ENCODE results near the gene LYAR.

LYAR gene

DNA sequence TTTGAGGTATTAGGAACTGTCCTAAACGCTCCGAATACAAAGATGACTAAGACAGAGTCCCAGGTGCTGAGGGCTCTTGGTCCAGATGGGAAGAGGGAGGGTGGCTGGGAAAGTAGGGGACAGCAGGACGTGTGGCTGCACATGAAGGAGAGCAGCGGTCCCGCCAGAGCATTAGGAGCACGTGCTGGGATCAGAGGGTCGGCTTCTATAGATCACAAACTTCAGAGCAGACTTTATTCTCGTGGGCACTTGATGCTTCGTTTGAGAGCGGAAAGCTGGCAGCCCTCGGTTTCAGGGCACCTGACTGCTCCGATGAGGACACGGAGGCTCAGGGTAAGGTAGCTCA lies 26.2 kb upstream of the LYAR start:
- DNase-seq (ENCODE audit: low read depth), result no peak

GRCh38 chr4:4315461-4316149 lies 25.7 kb upstream of the LYAR start:
- no peak for DNase-seq (ENCODE audit: low read depth)

GRCh38 chr4:4311193-4311592 lies 21.2 kb upstream of the LYAR start:
- no peak for DNase-seq (ENCODE audit: low read depth)

DNA sequence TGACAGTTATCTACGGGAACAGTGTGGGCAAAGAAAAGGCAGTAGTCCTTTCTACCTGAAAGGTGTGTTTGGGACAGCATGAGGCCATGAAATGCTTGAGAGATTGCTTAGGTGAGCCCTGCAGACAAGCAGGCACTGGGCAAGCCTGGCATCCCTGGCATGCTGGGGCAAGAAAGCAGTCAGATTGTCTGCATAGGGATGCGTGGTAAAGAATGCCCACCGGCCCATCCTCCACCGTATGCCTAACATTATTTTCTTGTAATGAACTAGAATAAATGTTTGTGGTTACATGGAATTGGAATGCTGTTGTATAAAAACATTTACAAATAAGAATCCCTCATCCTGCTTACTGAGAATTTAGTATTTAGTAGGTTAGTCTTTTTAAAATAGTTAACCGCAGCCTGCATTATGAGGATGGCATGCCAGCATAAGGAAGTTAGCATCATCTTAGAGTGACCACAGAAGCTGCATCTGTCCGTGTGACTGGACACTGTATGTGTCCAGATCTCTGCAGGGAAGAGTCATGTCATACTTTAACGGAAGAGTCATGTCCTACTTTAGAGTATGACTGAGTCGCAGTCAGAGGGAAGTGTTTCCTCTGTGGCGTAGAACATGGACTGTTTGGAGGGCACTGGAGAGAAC lies 19.0 kb upstream of the LYAR start:
- peak; percentile 95 for DNase-seq (ENCODE audit: low read depth)

DNA sequence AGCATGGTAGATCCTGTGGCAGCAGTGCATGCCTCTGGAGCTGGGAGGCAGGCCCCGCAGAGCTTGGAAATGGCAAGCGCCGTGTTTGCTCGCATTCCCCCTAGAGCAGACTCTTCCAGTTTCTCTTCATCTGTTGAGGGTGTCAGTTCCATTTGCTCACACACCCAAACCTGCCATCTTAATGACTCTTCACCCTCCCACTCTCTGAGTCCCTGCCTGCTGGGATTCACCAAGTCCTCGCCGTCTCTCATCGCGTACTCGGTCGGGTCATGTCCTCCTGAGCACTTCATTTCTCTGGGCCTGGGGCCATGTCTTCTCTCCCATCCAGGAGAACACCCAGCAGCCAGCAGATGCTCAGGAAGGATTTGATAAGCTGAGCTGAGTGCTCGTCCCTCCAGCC lies 17.0 kb upstream of the LYAR start:
- no peak for DNase-seq (ENCODE audit: low read depth)

GRCh38 chr4:4302416-4302815 lies 12.5 kb upstream of the LYAR start:
- no peak for DNase-seq (ENCODE audit: low read depth)

GRCh38 chr4:4302001-4302400 lies 12.0 kb upstream of the LYAR start:
- DNase-seq (ENCODE audit: low read depth), result no peak

DNA sequence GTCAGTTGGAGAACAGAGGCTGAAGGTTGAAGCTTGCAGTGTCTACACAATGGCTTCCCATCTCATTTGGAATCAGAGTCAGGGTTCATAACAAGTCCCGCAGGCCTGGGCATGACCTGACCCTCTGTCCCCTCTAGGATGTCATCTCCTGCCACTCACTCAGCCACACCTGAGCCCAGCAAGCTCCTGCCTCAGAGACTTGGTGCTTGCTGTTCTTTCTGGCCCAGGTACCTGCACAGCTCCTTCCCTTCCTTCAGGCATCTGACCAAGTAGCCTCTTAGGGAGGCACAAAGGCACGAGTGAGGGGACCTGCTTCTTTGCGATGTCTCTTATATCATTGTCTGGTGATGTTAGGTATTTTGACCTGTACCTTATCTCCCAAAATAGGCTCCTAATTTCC lies 9.1 kb upstream of the LYAR start:
- no peak for DNase-seq (ENCODE audit: low read depth)

GRCh38 chr4:4296283-4296846 lies 6.4 kb upstream of the LYAR start:
- DNase-seq (ENCODE audit: low read depth), result no peak

- no peak for DNase-seq (ENCODE audit: low read depth)
Observed at GRCh38 chr4:4293279-4293678, 3.3 kb upstream of the LYAR start.

- DNase-seq (ENCODE audit: low read depth), result no peak
Observed at GRCh38 chr4:4289597-4289940, 385 bp downstream of the LYAR start.

GRCh38 chr4:4289055-4289454 lies 899 bp downstream of the LYAR start:
- DNase-seq (ENCODE audit: low read depth), result no peak

GRCh38 chr4:4288098-4288497 lies 1.9 kb downstream of the LYAR start:
- no peak for DNase-seq (ENCODE audit: low read depth)

GRCh38 chr4:4284827-4285618 lies 4.9 kb downstream of the LYAR start:
- DNase-seq (ENCODE audit: low read depth), result no peak

DNA sequence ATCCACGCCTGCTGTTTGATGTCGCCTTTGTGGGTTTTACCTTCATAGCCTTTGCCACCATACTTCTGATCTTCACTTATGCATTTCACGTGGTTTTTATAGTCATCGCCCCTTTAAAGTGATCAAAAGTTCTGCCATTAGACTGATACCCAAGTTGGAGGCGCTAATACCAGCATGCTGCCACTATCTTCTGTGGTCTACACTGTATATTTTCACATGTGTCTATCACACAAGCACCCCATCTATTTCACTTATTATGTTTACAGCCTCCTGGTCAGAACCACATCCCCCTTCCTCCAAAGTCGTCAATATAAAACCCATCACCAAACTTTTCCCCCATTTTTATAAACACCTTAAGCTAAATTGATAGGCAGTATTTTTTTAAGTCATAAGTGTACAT lies 8.2 kb downstream of the LYAR start:
- DNase-seq (ENCODE audit: low read depth), result no peak

- DNase-seq (ENCODE audit: low read depth), result no peak
Observed at GRCh38 chr4:4277531-4277930, 12.4 kb downstream of the LYAR start.

DNA sequence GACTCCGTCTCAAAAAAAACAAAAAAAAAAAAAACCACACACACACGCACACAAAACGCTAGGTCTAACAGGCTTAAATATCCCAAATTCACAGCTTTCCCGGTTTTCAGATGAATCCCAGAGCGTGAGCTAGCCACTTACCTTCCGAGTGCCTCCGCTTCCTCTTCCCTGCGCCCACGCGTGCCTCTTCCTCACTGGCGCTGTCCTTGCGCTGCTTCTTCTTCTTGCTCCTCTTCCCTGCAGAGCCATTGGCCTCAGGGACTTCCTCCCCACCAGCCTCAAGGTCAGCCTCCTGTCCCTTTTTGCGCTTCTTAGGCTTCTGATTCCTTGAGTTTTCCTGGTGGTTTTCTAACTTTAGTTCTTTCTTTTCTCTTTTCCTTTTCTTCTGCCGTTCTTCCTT lies 15.7 kb downstream of the LYAR start:
- DNase-seq (ENCODE audit: low read depth), result no peak

DNA sequence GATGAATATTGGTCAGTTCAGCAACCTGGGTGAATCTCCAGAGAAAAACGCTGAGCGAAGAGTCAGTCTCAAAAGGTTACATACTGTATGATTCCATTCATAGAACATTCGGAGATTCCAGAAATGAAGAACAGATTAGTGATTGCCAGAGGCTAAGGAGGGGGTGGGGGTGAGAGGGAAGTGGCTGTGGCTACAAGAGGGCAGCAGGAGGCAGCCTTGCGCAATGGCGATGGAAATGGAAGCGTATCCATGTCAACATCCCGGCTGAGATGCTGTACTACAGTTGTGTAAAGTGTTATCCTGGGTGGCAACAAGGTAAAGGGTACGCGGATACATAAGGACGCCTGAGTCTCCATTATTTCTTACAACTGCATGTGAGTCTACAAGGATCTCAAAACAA lies 18.0 kb downstream of the LYAR start:
- DNase-seq (ENCODE audit: low read depth), result peak; percentile 38

DNA sequence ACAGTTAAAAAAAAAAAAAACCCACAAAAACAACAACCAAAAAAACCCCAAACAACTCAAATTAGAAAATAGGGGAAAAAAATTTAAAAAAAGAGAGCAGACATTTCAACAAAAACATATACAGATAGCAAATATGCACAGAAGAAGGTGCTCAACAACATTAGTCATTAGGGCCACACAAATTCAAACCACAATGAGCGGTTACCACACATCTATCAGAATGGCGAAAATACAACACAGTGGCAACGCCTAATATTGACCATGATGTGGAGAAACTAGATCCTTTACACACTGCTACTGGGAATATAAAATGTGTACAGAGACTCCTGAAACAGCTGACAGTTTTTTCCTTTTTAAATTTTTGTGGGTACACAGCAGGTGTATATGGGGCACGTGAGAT lies 19.4 kb downstream of the LYAR start:
- DNase-seq (ENCODE audit: low read depth), result peak; percentile 6

- DNase-seq (ENCODE audit: low read depth), result peak; percentile 9
Observed at GRCh38 chr4:4269856-4270255, 20.1 kb downstream of the LYAR start.

- no peak for DNase-seq (ENCODE audit: low read depth)
Observed at GRCh38 chr4:4269331-4269731, 20.6 kb downstream of the LYAR start.

DNA sequence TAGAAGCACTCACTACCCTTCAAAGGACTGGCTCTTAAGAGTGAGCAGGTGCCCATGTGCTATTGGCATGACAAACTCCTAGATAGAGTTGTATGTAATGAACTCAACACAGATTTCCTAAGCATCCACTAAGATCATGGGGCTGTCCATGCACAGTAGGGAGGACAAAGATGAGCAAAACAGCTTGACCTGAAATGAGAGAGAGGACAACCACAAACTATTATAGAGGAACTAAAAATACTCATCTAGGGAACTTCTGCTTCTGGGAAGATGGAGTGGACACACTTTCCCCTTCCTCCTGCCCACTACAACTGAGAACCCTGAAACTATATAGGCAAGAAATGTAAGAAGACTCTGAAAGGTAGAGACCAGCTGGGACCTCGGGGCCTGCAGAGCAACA lies 21.2 kb downstream of the LYAR start:
- no peak for DNase-seq (ENCODE audit: low read depth)

DNA sequence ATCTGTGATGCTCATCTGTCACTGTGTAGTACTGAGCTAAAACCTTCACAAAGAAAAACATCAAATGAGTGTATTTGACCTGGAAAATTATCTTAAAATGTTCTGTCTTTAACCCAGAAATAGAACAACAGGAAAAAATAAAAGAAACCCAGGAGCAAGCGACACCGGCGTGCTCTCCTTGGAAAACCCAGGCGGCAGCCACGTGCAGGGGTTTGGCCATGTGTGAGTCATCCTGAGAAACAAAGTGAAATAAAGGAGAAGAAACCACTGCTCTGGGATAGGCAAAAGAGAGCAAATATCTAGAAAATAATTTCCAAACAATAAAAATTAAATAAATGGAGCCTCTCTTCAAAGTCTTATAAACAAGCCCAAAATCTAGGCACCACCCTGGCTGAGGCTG lies 22.0 kb downstream of the LYAR start:
- no peak for DNase-seq (ENCODE audit: low read depth)

Measured in EH (cell line).